GM23338 (cell line): ENCODE data around the gene TIGD7. TPM values are rescaled to one million over a fixed set of nuclear protein-coding genes. Genes with fewer than 3 reads are reported as not detected.

Experiments used
- ATAC-seq: fragments of 200-7000 bp; cut with Tn5 transposase; 3 replicates; pipeline ENCODE4 v1.9.1; 2020
- DNase-seq: peaks from one replicate; pipeline ENCODE4 v3.0.0-alpha.2; 2015; ENCODE audit warnings: low spot score
- H2AFZ ChIP-seq: fragments of 200-600 bp; sonication (generic); 2 replicates; pipeline ENCODE4 v1.8.0; 2016; ENCODE audit warnings: antibody characterized with exemption, mild to moderate bottlenecking, moderate library complexity
- H3F3A ChIP-seq: fragments of 200-600 bp; sonication (generic); replicated peaks from 2 replicates; pipeline ENCODE4 v1.8.0; 2017; ENCODE audit warnings: antibody characterized with exemption, mixed run types, low read depth
- H3K27ac ChIP-seq: fragments of 200-600 bp; sonication (generic); 2 replicates; pipeline ENCODE4 v1.6.1; 2016; ENCODE audit warnings: low read depth
- H3K27me3 ChIP-seq: fragments of 200-600 bp; sonication (generic); 2 replicates; pipeline ENCODE4 v1.8.0; 2016; ENCODE audit warnings: mild to moderate bottlenecking, mixed run types, moderate library complexity; ENCODE audit not compliant: insufficient read depth
- H3K36me3 ChIP-seq: fragments of 200-600 bp; sonication (generic); 2 replicates; pipeline ENCODE4 v1.8.0; 2016; ENCODE audit warnings: mild to moderate bottlenecking; ENCODE audit not compliant: insufficient read depth
- H3K4me1 ChIP-seq: fragments of 200-600 bp; sonication (generic); 2 replicates; pipeline ENCODE4 v1.8.0; 2016; ENCODE audit warnings: mild to moderate bottlenecking, moderate library complexity; ENCODE audit not compliant: insufficient read depth
- H3K4me2 ChIP-seq: fragments of 200-600 bp; sonication (generic); 2 replicates; pipeline ENCODE4 v1.7.1; 2017; ENCODE audit warnings: mixed run types
- H3K4me3 ChIP-seq: fragments of 200-600 bp; sonication (generic); 2 replicates; pipeline ENCODE4 v1.6.1; 2016; ENCODE audit warnings: mixed run types
- H3K79me2 ChIP-seq: fragments of 200-600 bp; sonication (generic); replicated peaks from 2 replicates; pipeline ENCODE4 v1.8.0; 2017; ENCODE audit warnings: mild to moderate bottlenecking; ENCODE audit not compliant: insufficient read depth
- H3K9me2 ChIP-seq: fragments of 200-600 bp; sonication (generic); 2 replicates; pipeline ENCODE4 v1.8.0; 2017; ENCODE audit not compliant: insufficient read depth
- H4K20me1 ChIP-seq: fragments of 200-600 bp; sonication (generic); replicated peaks from 2 replicates; pipeline ENCODE4 v1.8.0; 2017; ENCODE audit warnings: mild to moderate bottlenecking; ENCODE audit not compliant: insufficient read depth
- H3K27ac Mint-ChIP-seq: 2 replicates; pipeline ENCODE4 v1.8.0; 2020; ENCODE audit warnings: inconsistent platforms, mild to moderate bottlenecking, moderate library complexity, mixed read lengths
- H3K27me3 Mint-ChIP-seq: 3 replicates; pipeline ENCODE4 v1.8.0; 2022; ENCODE audit warnings: low read depth, mild to moderate bottlenecking, moderate library complexity, mixed read lengths, inconsistent platforms; ENCODE audit not compliant: insufficient read depth, poor library complexity
- H3K36me3 Mint-ChIP-seq: 3 replicates; pipeline ENCODE4 v1.8.0; 2021; ENCODE audit warnings: low read depth, mild to moderate bottlenecking, inconsistent platforms, moderate library complexity, mixed read lengths
- H3K4me1 Mint-ChIP-seq: 3 replicates; pipeline ENCODE4 v1.8.0; 2020; ENCODE audit warnings: mild to moderate bottlenecking, inconsistent platforms, mixed read lengths
- H3K4me3 Mint-ChIP-seq: 3 replicates; pipeline ENCODE4 v1.8.0; 2021; ENCODE audit warnings: moderate library complexity, mild to moderate bottlenecking, inconsistent platforms, mixed read lengths
- H3K9me3 Mint-ChIP-seq: 3 replicates; pipeline ENCODE4 v1.8.0; 2020; ENCODE audit warnings: moderate library complexity, mild to moderate bottlenecking, inconsistent platforms, mixed read lengths
- ETS1 ChIP-seq: IDR thresholded peaks from 2 replicates; pipeline ENCODE4 v1.6.1; 2016; ENCODE audit warnings: antibody characterized with exemption
- NANOG ChIP-seq: IDR thresholded peaks from 2 replicates; pipeline ENCODE4 v1.6.1; 2016; ENCODE audit warnings: antibody characterized with exemption, borderline replicate concordance
- POLR2AphosphoS5 ChIP-seq: IDR thresholded peaks from 2 replicates; pipeline ENCODE4 v1.6.1; 2016; ENCODE audit warnings: antibody characterized with exemption, low read depth
- STAT1 ChIP-seq: IDR thresholded peaks from one replicate; pipeline ENCODE4 v1.6.1; 2016; ENCODE audit warnings: antibody characterized with exemption; ENCODE audit not compliant: unreplicated experiment
- ZNF114 ChIP-seq: fragments of 250-450 bp; sonication (Bioruptor Pico); IDR thresholded peaks from 2 replicates; pipeline ENCODE4 v1.5.0; 2020; ENCODE audit warnings: mild to moderate bottlenecking, moderate library complexity
- ZNF331 ChIP-seq: fragments of 250-450 bp; sonication (Bioruptor Pico); IDR thresholded peaks from 2 replicates; pipeline ENCODE4 v1.5.0; 2020; ENCODE audit warnings: low read depth, mild to moderate bottlenecking, moderate library complexity
- polyA plus RNA-seq: library from polyadenylated mRNA; unstranded; fragments of >200 nt; fragmentation: Nextera tagmentation; extraction: Ambion mirVana; gene quantifications from 2 replicates; pipeline ENCODE4 v1.2.1, GENCODE V29; 2016
- total RNA-seq: library from RNA; depleted of rRNA; stranded (reverse); fragments of >200 nt; shearing (Covaris generic); gene quantifications from 2 replicates; pipeline ENCODE4 v1.2.3, GENCODE V29; 2014
- TF ChIP-seq, protein P1 (sequence below): IDR thresholded peaks from one replicate; pipeline ENCODE4 v1.6.1; 2018; ENCODE audit warnings: antibody characterized with exemption; ENCODE audit not compliant: unreplicated experiment
- TF ChIP-seq, protein P2 (sequence below): fragments of 250-450 bp; sonication (Bioruptor Pico); IDR thresholded peaks from 2 replicates; pipeline ENCODE4 v1.5.0; 2020; ENCODE audit warnings: mild to moderate bottlenecking, moderate library complexity
- TF ChIP-seq, protein P3 (sequence below), 2 experiments: fragments of 200-600 bp in 1 of 2; sonication (generic) in 1 of 2; conservative IDR thresholded peaks; 2 replicates each; pipeline versions ENCODE4 v1.5.1 to v1.6.1; 2016 to 2017; ENCODE audit warnings: antibody characterized with exemption in 2 of 2, low read depth in 2 of 2, mild to moderate bottlenecking in 2 of 2, moderate library complexity in 1 of 2

Gene TIGD7
- total and polyA plus RNA-seq, 2 experiments from 2014 or later: 3.9 to 8.0 TPM

- TF ChIP-seq, protein P1, sequence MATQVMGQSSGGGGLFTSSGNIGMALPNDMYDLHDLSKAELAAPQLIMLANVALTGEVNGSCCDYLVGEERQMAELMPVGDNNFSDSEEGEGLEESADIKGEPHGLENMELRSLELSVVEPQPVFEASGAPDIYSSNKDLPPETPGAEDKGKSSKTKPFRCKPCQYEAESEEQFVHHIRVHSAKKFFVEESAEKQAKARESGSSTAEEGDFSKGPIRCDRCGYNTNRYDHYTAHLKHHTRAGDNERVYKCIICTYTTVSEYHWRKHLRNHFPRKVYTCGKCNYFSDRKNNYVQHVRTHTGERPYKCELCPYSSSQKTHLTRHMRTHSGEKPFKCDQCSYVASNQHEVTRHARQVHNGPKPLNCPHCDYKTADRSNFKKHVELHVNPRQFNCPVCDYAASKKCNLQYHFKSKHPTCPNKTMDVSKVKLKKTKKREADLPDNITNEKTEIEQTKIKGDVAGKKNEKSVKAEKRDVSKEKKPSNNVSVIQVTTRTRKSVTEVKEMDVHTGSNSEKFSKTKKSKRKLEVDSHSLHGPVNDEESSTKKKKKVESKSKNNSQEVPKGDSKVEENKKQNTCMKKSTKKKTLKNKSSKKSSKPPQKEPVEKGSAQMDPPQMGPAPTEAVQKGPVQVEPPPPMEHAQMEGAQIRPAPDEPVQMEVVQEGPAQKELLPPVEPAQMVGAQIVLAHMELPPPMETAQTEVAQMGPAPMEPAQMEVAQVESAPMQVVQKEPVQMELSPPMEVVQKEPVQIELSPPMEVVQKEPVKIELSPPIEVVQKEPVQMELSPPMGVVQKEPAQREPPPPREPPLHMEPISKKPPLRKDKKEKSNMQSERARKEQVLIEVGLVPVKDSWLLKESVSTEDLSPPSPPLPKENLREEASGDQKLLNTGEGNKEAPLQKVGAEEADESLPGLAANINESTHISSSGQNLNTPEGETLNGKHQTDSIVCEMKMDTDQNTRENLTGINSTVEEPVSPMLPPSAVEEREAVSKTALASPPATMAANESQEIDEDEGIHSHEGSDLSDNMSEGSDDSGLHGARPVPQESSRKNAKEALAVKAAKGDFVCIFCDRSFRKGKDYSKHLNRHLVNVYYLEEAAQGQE: no peak
Observed at GRCh38 chr16:3252967-3253366, 52.3 kb downstream of the TIGD7 start (continued).

GRCh38 chr16:3249451-3249850, 55.8 kb downstream of the TIGD7 start:
- no peak overlapping the region for H3K27ac ChIP-seq
- Mint-ChIP-seq H3K27ac (no peak overlapping the region), H3K4me1 (no peaks in the 10 kb centered on the region), H3K36me3 (peaks cover 13% of the 10 kb centered on the region; the same call in 1 of the 3 replicates), H3K9me3 (peaks cover 78% of the 10 kb centered on the region), H3K4me3 (no peak overlapping the region), H3K27me3 (peaks cover 3% of the 10 kb centered on the region)
- H3K4me1 ChIP-seq: no peaks in the 10 kb centered on the region
- H3F3A ChIP-seq: no peaks in the 10 kb centered on the region
- H3K27me3 ChIP-seq: no peaks in the 10 kb centered on the region
- no peak overlapping the region for H2AFZ ChIP-seq
- H3K4me2 ChIP-seq: no peak overlapping the region
- H3K36me3 ChIP-seq: no peaks in the 10 kb centered on the region
- H3K4me3 ChIP-seq: no peak overlapping the region
- H3K9me2 ChIP-seq: no peaks in the 10 kb centered on the region
- H3K79me2 ChIP-seq: no peaks in the 10 kb centered on the region
- ATAC-seq (no peak), DNase-seq (no peak)
- no peaks in the 10 kb centered on the region for H4K20me1 ChIP-seq
- TF ChIP-seq POLR2AphosphoS5 (no peak), ZNF114 (no peak), NANOG (no peak), ETS1 (no peak), STAT1 (no peak), ZNF331 (CRISPR knock-in tag) (no peak)
- TF ChIP-seq, protein P2, sequence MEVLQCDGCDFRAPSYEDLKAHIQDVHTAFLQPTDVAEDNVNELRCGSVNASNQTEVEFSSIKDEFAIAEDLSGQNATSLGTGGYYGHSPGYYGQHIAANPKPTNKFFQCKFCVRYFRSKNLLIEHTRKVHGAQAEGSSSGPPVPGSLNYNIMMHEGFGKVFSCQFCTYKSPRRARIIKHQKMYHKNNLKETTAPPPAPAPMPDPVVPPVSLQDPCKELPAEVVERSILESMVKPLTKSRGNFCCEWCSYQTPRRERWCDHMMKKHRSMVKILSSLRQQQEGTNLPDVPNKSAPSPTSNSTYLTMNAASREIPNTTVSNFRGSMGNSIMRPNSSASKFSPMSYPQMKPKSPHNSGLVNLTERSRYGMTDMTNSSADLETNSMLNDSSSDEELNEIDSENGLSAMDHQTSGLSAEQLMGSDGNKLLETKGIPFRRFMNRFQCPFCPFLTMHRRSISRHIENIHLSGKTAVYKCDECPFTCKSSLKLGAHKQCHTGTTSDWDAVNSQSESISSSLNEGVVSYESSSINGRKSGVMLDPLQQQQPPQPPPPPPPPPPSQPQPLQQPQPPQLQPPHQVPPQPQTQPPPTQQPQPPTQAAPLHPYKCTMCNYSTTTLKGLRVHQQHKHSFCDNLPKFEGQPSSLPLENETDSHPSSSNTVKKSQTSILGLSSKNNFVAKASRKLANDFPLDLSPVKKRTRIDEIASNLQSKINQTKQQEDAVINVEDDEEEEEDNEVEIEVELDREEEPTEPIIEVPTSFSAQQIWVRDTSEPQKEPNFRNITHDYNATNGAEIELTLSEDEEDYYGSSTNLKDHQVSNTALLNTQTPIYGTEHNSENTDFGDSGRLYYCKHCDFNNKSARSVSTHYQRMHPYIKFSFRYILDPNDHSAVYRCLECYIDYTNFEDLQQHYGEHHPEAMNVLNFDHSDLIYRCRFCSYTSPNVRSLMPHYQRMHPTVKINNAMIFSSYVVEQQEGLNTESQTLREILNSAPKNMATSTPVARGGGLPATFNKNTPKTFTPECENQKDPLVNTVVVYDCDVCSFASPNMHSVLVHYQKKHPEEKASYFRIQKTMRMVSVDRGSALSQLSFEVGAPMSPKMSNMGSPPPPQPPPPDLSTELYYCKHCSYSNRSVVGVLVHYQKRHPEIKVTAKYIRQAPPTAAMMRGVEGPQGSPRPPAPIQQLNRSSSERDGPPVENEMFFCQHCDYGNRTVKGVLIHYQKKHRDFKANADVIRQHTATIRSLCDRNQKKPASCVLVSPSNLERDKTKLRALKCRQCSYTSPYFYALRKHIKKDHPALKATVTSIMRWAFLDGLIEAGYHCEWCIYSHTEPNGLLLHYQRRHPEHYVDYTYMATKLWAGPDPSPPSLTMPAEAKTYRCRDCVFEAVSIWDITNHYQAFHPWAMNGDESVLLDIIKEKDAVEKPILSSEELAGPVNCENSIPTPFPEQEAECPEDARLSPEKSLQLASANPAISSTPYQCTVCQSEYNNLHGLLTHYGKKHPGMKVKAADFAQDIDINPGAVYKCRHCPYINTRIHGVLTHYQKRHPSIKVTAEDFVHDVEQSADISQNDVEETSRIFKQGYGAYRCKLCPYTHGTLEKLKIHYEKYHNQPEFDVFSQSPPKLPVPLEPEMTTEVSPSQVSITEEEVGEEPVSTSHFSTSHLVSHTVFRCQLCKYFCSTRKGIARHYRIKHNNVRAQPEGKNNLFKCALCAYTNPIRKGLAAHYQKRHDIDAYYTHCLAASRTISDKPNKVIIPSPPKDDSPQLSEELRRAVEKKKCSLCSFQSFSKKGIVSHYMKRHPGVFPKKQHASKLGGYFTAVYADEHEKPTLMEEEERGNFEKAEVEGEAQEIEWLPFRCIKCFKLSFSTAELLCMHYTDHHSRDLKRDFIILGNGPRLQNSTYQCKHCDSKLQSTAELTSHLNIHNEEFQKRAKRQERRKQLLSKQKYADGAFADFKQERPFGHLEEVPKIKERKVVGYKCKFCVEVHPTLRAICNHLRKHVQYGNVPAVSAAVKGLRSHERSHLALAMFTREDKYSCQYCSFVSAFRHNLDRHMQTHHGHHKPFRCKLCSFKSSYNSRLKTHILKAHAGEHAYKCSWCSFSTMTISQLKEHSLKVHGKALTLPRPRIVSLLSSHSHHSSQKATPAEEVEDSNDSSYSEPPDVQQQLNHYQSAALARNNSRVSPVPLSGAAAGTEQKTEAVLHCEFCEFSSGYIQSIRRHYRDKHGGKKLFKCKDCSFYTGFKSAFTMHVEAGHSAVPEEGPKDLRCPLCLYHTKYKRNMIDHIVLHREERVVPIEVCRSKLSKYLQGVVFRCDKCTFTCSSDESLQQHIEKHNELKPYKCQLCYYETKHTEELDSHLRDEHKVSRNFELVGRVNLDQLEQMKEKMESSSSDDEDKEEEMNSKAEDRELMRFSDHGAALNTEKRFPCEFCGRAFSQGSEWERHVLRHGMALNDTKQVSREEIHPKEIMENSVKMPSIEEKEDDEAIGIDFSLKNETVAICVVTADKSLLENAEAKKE: no peak
- TF ChIP-seq, protein P1: no peak
- TF ChIP-seq, protein P3, sequence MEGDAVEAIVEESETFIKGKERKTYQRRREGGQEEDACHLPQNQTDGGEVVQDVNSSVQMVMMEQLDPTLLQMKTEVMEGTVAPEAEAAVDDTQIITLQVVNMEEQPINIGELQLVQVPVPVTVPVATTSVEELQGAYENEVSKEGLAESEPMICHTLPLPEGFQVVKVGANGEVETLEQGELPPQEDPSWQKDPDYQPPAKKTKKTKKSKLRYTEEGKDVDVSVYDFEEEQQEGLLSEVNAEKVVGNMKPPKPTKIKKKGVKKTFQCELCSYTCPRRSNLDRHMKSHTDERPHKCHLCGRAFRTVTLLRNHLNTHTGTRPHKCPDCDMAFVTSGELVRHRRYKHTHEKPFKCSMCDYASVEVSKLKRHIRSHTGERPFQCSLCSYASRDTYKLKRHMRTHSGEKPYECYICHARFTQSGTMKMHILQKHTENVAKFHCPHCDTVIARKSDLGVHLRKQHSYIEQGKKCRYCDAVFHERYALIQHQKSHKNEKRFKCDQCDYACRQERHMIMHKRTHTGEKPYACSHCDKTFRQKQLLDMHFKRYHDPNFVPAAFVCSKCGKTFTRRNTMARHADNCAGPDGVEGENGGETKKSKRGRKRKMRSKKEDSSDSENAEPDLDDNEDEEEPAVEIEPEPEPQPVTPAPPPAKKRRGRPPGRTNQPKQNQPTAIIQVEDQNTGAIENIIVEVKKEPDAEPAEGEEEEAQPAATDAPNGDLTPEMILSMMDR (conservative IDR thresholded peaks at IDR 0.05; ENCODE audit: low read depth in 2 of 2): no peak
